ENCODE measurements around the gene C1QL1.

C1QL1 gene

GRCh38 chr17:44933824-44934744, 34.0 kb downstream of the C1QL1 start:
- Histone ChIP-seq H3K27ac (ENCODE audit: low read length) (no peak overlapping the region), H4K20me1 (ENCODE audit: insufficient read depth, low read length) (no peaks in the 10 kb centered on the region; the same call in 1 of the 2 replicates), H2AFZ (ENCODE audit: low read length) (no peak overlapping the region), H3K79me2 (ENCODE audit: low read length) (peaks cover 35% of the 10 kb centered on the region), H3K4me3 (ENCODE audit: low read length) (no peak overlapping the region), H3K9me2 (replicated peaks; ENCODE audit: insufficient read depth, low read length) (no peaks in the 10 kb centered on the region), H3K4me2 (ENCODE audit: low read depth, low read length) (no peak overlapping the region), H3F3A (ENCODE audit: insufficient read depth, low read length) (no peaks in the 10 kb centered on the region), H3K27me3 (replicated peaks; ENCODE audit: insufficient read depth, low read length) (no peaks in the 10 kb centered on the region), H3K36me3 (replicated peaks; ENCODE audit: insufficient read depth, low read length) (peaks cover 9% of the 10 kb centered on the region; the same call in 1 of the 2 replicates), H3K4me1 (ENCODE audit: low read length) (no peaks in the 10 kb centered on the region), H3K9ac (ENCODE audit: low read length) (no peak overlapping the region), H3K9me3 (replicated peaks; ENCODE audit: insufficient read depth, low read length) (no peaks in the 10 kb centered on the region)
- TF ChIP-seq EZH2 (optimal IDR thresholded peaks at IDR 0.05; ENCODE audit: low read depth, low read length) (no peak), CTCF (IDR thresholded peaks at IDR 0.05; ENCODE audit: low read length) (no peak), EZH2phosphoT487 (IDR thresholded peaks at IDR 0.05; ENCODE audit: low read length) (no peak)
- DNase-seq: no peak

GRCh38 chr17:44932787-44933097, 35.4 kb downstream of the C1QL1 start:
- Histone ChIP-seq H4K20me1 (ENCODE audit: insufficient read depth, low read length) (no peaks in the 10 kb centered on the region; the same call in 1 of the 2 replicates), H3K9me2 (replicated peaks; ENCODE audit: insufficient read depth, low read length) (no peaks in the 10 kb centered on the region), H3K27ac (ENCODE audit: low read length) (no peak overlapping the region), H3K79me2 (ENCODE audit: low read length) (peaks cover 25% of the 10 kb centered on the region), H3F3A (ENCODE audit: insufficient read depth, low read length) (no peaks in the 10 kb centered on the region), H3K27me3 (replicated peaks; ENCODE audit: insufficient read depth, low read length) (no peaks in the 10 kb centered on the region), H3K4me1 (ENCODE audit: low read length) (no peaks in the 10 kb centered on the region), H2AFZ (ENCODE audit: low read length) (no peak overlapping the region), H3K9me3 (replicated peaks; ENCODE audit: insufficient read depth, low read length) (no peaks in the 10 kb centered on the region), H3K4me3 (ENCODE audit: low read length) (no peak overlapping the region), H3K4me2 (ENCODE audit: low read depth, low read length) (no peak overlapping the region), H3K9ac (ENCODE audit: low read length) (no peak overlapping the region), H3K36me3 (replicated peaks; ENCODE audit: insufficient read depth, low read length) (peaks cover 16% of the 10 kb centered on the region; the same call in 1 of the 2 replicates)
- TF ChIP-seq EZH2phosphoT487 (IDR thresholded peaks at IDR 0.05; ENCODE audit: low read length) (no peak), EZH2 (optimal IDR thresholded peaks at IDR 0.05; ENCODE audit: low read depth, low read length) (no peak), CTCF (IDR thresholded peaks at IDR 0.05; ENCODE audit: low read length) (no peak)
- DNase-seq: no peak

- Histone ChIP-seq H3K4me3 (ENCODE audit: low read length) (no peak overlapping the region), H3K9me2 (replicated peaks; ENCODE audit: insufficient read depth, low read length) (no peaks in the 10 kb centered on the region), H3K79me2 (ENCODE audit: low read length) (peaks cover 20% of the 10 kb centered on the region), H3F3A (ENCODE audit: insufficient read depth, low read length) (no peaks in the 10 kb centered on the region), H3K9me3 (replicated peaks; ENCODE audit: insufficient read depth, low read length) (no peaks in the 10 kb centered on the region), H3K9ac (ENCODE audit: low read length) (no peak overlapping the region), H3K4me2 (ENCODE audit: low read depth, low read length) (no peak overlapping the region), H3K4me1 (ENCODE audit: low read length) (no peaks in the 10 kb centered on the region), H3K27me3 (replicated peaks; ENCODE audit: insufficient read depth, low read length) (no peaks in the 10 kb centered on the region), H2AFZ (ENCODE audit: low read length) (no peak overlapping the region), H4K20me1 (ENCODE audit: insufficient read depth, low read length) (no peaks in the 10 kb centered on the region; the same call in 1 of the 2 replicates), H3K27ac (ENCODE audit: low read length) (no peak overlapping the region), H3K36me3 (replicated peaks; ENCODE audit: insufficient read depth, low read length) (peaks cover 17% of the 10 kb centered on the region)
- DNase-seq: no peak
- TF ChIP-seq CTCF (IDR thresholded peaks at IDR 0.05; ENCODE audit: low read length) (no peak), EZH2 (optimal IDR thresholded peaks at IDR 0.05; ENCODE audit: low read depth, low read length) (no peak), EZH2phosphoT487 (IDR thresholded peaks at IDR 0.05; ENCODE audit: low read length) (no peak)
Observed at GRCh38 chr17:44932096-44932786, 35.9 kb downstream of the C1QL1 start.
